Small intestine (tissue), 7 donors: ENCODE measurements around the gene INPP5D. TPM values are rescaled to one million over a fixed set of nuclear protein-coding genes. Genes with fewer than 3 reads are reported as not detected.
A peak's percentile ranks its signal among the peaks of the same experiment; 100 is the strongest.

ENCODE experiments used
- DNase-seq, 2 donors: peaks; one replicate each; pipeline versions ENCODE4 v3.0.0 to v3.0.0-alpha.2; 2013
- FAIRE-seq: peaks from 2 replicates; lab custom pipeline; 2012; peaks lifted over from hg19 to GRCh38; lab: Jason Lieb, UNC
- H3K27ac ChIP-seq, 3 donors: one replicate each; pipeline ENCODE4 v1.5.1; 2013; ENCODE audit warnings: low read length in 2 of 3, mild to moderate bottlenecking in 2 of 3, control low read depth in 1 of 3, inconsistent platforms in 1 of 3, low read depth in 1 of 3, moderate library complexity in 1 of 3
- H3K27me3 ChIP-seq, 3 donors: one replicate each; pipeline ENCODE4 v1.6.1; 2013; ENCODE audit warnings: low read length in 3 of 3, inconsistent platforms in 1 of 3; ENCODE audit not compliant: control insufficient read depth in 3 of 3, insufficient read depth in 3 of 3
- H3K36me3 ChIP-seq, 3 donors: one replicate each; pipeline ENCODE4 v1.6.1; 2013; ENCODE audit warnings: low read length in 3 of 3, inconsistent platforms in 1 of 3, low read depth in 1 of 3, mild to moderate bottlenecking in 1 of 3, moderate library complexity in 1 of 3; ENCODE audit not compliant: control insufficient read depth in 3 of 3, insufficient read depth in 2 of 3
- H3K4me1 ChIP-seq, 3 donors: one replicate each; pipeline ENCODE4 v1.6.1; 2013; ENCODE audit warnings: low read length in 2 of 3, inconsistent platforms in 1 of 3, low read depth in 1 of 3, mild to moderate bottlenecking in 1 of 3, moderate library complexity in 1 of 3; ENCODE audit not compliant: control insufficient read depth in 3 of 3, insufficient read depth in 2 of 3
- H3K4me3 ChIP-seq, 3 donors: one replicate each; pipeline ENCODE4 v1.5.1; 2013; ENCODE audit warnings: low read length in 3 of 3, control low read depth in 1 of 3, inconsistent platforms in 1 of 3, low read depth in 1 of 3, mild to moderate bottlenecking in 1 of 3, moderate library complexity in 1 of 3
- H3K9me3 ChIP-seq, 2 donors: one replicate each; pipeline ENCODE4 v1.6.1; 2013; ENCODE audit warnings: low read depth in 1 of 2, low read length in 1 of 2; ENCODE audit not compliant: control insufficient read depth in 2 of 2, insufficient read depth in 1 of 2
- WGBS, 3 donors: extraction: QIAGEN DNeasy Blood & Tissue Kit; methylation state at CpG; one replicate each; pipeline ENCODE4 v1.1.7; 2013; 5-methylcytosine and 5-hydroxymethylcytosine counted together
- polyA plus RNA-seq, 4 donors: library from polyadenylated mRNA; stranded (reverse) in 3 of 4; unstranded in 1 of 4; fragments of 200-250 nt in 3 of 4; fragments of 120-200 nt in 1 of 4; gene quantifications; one replicate each; pipeline versions ENCODE4 v1.2.1 to v1.2.3, GENCODE V29; 2013
- donor health status: healthy with polysubstance abuse.
- donor health status: control.
- donor health status: control.
- donor health status: Bipolar disorder and iron deficiency.
- donor health status: healthy.

The INPP5D gene
- polyA plus RNA-seq, 4 donors = 4.7 to 10.4 (median 6.9) TPM

GRCh38 chr2:233053928-233054784, 6.0 kb upstream of the INPP5D start:
- Histone ChIP-seq H3K27me3 (peaks cover 0 to 9% (median 0%) of the 10 kb centered on the region in 3 donors), H3K4me1 (no peaks in the 10 kb centered on the region), H3K27ac (no peak overlapping the region), H3K9me3 (no peaks in the 10 kb centered on the region), H3K36me3 (no peaks in the 10 kb centered on the region), H3K4me3 (no peak overlapping the region)
- 16 to 28% (median 27%) methylated on average over 22 of the region's 22 CpGs for WGBS, 3 donors
- DNase-seq = peak; percentile 60 to 75
- no peak for FAIRE-seq

GRCh38 chr2:233055362-233055761, 4.8 kb upstream of the INPP5D start:
- Histone ChIP-seq H3K4me3 (no peak overlapping the region), H3K4me1 (peaks cover 0 to 5% (median 2%) of the 10 kb centered on the region in 3 donors), H3K36me3 (no peaks in the 10 kb centered on the region), H3K27me3 (peaks cover 0 to 9% (median 0%) of the 10 kb centered on the region in 3 donors), H3K9me3 (no peaks in the 10 kb centered on the region), H3K27ac (no peak overlapping the region)
- no peak for FAIRE-seq
- 58 to 86% (median 68%) methylated on average over 2 of the region's 2 CpGs for WGBS, 3 donors
- DNase-seq = no peak

- Histone ChIP-seq H3K27me3 (peaks cover 0 to 2% (median 0%) of the 10 kb centered on the region in 3 donors), H3K36me3 (no peaks in the 10 kb centered on the region), H3K4me1 (peaks cover 1 to 22% (median 2%) of the 10 kb centered on the region in 3 donors), H3K4me3 (no peak overlapping the region), H3K9me3 (no peaks in the 10 kb centered on the region), H3K27ac (no peak overlapping the region)
- DNase-seq (no peak), FAIRE-seq (no peak)
- 83 to 86% (median 84%) methylated on average over 6 of the region's 6 CpGs for WGBS, 3 donors
These were observed 3.1 kb upstream of the INPP5D start for GRCh38 chr2:233056961-233057605.

- H3K36me3 ChIP-seq = peaks cover 0 to 2% (median 0%) of the 10 kb centered on the region in 3 donors
- FAIRE-seq = no peak
- peaks cover 0 to 2% (median 0%) of the 10 kb centered on the region in 3 donors for H3K27me3 ChIP-seq
- 91 to 97% (median 94%) methylated on average over 24 of the region's 24 CpGs for WGBS, 3 donors
- H3K27ac ChIP-seq = peak overlapping the region in 2 of 3 donors; percentile 78 to 84
- no peaks in the 10 kb centered on the region for H3K9me3 ChIP-seq
- H3K4me3 ChIP-seq = no peak overlapping the region
- DNase-seq = no peak
- H3K4me1 ChIP-seq = peaks cover 2 to 39% (median 9%) of the 10 kb centered on the region in 3 donors
These were observed 1.2 kb upstream of the INPP5D start for GRCh38 chr2:233058717-233059546.

- no peak for FAIRE-seq
- DNase-seq = no peak
- H3K27ac ChIP-seq = peak overlapping the region in 2 of 3 donors; percentile 78 to 84
- peaks cover 0 to 2% (median 0%) of the 10 kb centered on the region in 3 donors for H3K27me3 ChIP-seq
- H3K4me3 ChIP-seq = no peak overlapping the region
- H3K4me1 ChIP-seq = peaks cover 2 to 39% (median 9%) of the 10 kb centered on the region in 3 donors
- H3K36me3 ChIP-seq = peaks cover 0 to 2% (median 0%) of the 10 kb centered on the region in 3 donors
- 45 to 60% (median 57%) methylated on average over 7 of the region's 7 CpGs for WGBS, 3 donors
- H3K9me3 ChIP-seq = no peaks in the 10 kb centered on the region
These were observed 670 bp upstream of the INPP5D start for GRCh38 chr2:233059547-233059796.

GRCh38 chr2:233060501-233060979, 398 bp downstream of the INPP5D start:
- H3K27ac ChIP-seq = peak overlapping the region; percentile 59 to 84 (median 65)
- no peaks in the 10 kb centered on the region for H3K27me3 ChIP-seq
- no peaks in the 10 kb centered on the region for H3K9me3 ChIP-seq
- H3K4me1 ChIP-seq = peaks cover 2 to 39% (median 9%) of the 10 kb centered on the region in 3 donors
- H3K4me3 ChIP-seq = peak overlapping the region; percentile 5 to 62 (median 58)
- H3K36me3 ChIP-seq = peaks cover 0 to 2% (median 0%) of the 10 kb centered on the region in 3 donors
- DNase-seq (peak; percentile 52 to 79), FAIRE-seq (no peak)
- 52 to 65% (median 53%) methylated on average over 13 of the region's 13 CpGs for WGBS, 3 donors

GRCh38 chr2:233060980-233061590, 943 bp downstream of the INPP5D start:
- H3K4me1 ChIP-seq = peaks cover 2 to 39% (median 9%) of the 10 kb centered on the region in 3 donors
- H3K36me3 ChIP-seq = peaks cover 0 to 4% (median 0%) of the 10 kb centered on the region in 3 donors
- H3K27me3 ChIP-seq = no peaks in the 10 kb centered on the region
- WGBS, 3 donors = 56 to 79% (median 60%) methylated on average over 8 to 10 of the region's 10 CpGs
- FAIRE-seq (no peak), DNase-seq (no peak)
- H3K9me3 ChIP-seq = no peaks in the 10 kb centered on the region
- H3K4me3 ChIP-seq = peak overlapping the region; percentile 5 to 62 (median 58)
- H3K27ac ChIP-seq = peak overlapping the region; percentile 22 to 84 (median 59)
